GM12892 (cell line): ENCODE measurements around the gene PRUNE2.
"Not testable (repeated sequence)": the region's sequence is repeated elsewhere in the genome, so short reads cannot be mapped to it uniquely, and the experiment has no call there.

Source experiments
- DNase-seq: peaks from one replicate; pipeline ENCODE4 v3.0.0; 2011; ENCODE audit not compliant: insufficient read length
- FAIRE-seq: peaks from 2 replicates; lab custom pipeline; 2011; peaks lifted over from hg19 to GRCh38; lab: Jason Lieb, UNC
- POLR2A ChIP-seq: IDR thresholded peaks from 2 replicates; pipeline ENCODE4 v1.6.1; 2011; ENCODE audit warnings: low read depth, low read length, control low read depth
- POLR2AphosphoS5 ChIP-seq: IDR thresholded peaks from 2 replicates; pipeline ENCODE4 v1.6.1; 2011; ENCODE audit warnings: low read depth, low read length, control low read depth
- TAF1 ChIP-seq: IDR thresholded peaks from 2 replicates; pipeline ENCODE4 v1.6.1; 2011; ENCODE audit warnings: low read depth, mild to moderate bottlenecking, control low read depth, low read length, borderline replicate concordance

The PRUNE2 gene

GRCh38 chr9:76603931-76604570, 301.9 kb downstream of the PRUNE2 start:
- TF ChIP-seq POLR2AphosphoS5 = no peak
- no peak for TF ChIP-seq POLR2A
- no peak for TF ChIP-seq TAF1
- FAIRE-seq (peak; percentile 50), DNase-seq (no peak)

- TF ChIP-seq POLR2A = no peak
- no peak for TF ChIP-seq TAF1
- no peak for TF ChIP-seq POLR2AphosphoS5
- FAIRE-seq (no peak), DNase-seq (no peak)
Measured at GRCh38 chr9:76603448-76603895, 302.4 kb downstream of the PRUNE2 start.

- TF ChIP-seq TAF1 (no peak), POLR2AphosphoS5 (no peak), POLR2A (no peak)
- FAIRE-seq (no peak), DNase-seq (no peak)
Measured at GRCh38 chr9:76602199-76602598, 303.7 kb downstream of the PRUNE2 start.

GRCh38 chr9:76600007-76600615, 305.8 kb downstream of the PRUNE2 start:
- TF ChIP-seq POLR2A (no peak), TAF1 (no peak), POLR2AphosphoS5 (no peak)
- no peak for DNase-seq
- no peak for FAIRE-seq

- no peak for FAIRE-seq
- TF ChIP-seq POLR2AphosphoS5 (no peak), TAF1 (no peak), POLR2A (no peak)
- no peak for DNase-seq
Measured at GRCh38 chr9:76598981-76599380, 306.9 kb downstream of the PRUNE2 start.

- DNase-seq = no peak
- TF ChIP-seq POLR2AphosphoS5 (no peak), POLR2A (no peak), TAF1 (no peak)
- FAIRE-seq = no peak
Measured at GRCh38 chr9:76595645-76596044, 310.3 kb downstream of the PRUNE2 start.

GRCh38 chr9:76594764-76595424, 311.0 kb downstream of the PRUNE2 start:
- TF ChIP-seq TAF1 (no peak), POLR2AphosphoS5 (no peak), POLR2A (no peak)
- FAIRE-seq (no peak), DNase-seq (no peak)

- DNase-seq, FAIRE-seq: not testable (repeated sequence)
Measured at GRCh38 chr9:76593961-76594735, 311.8 kb downstream of the PRUNE2 start.

- FAIRE-seq = peak; percentile 58
- TF ChIP-seq TAF1 (no peak), POLR2AphosphoS5 (no peak), POLR2A (no peak)
Measured at GRCh38 chr9:76592974-76593347, 313.0 kb downstream of the PRUNE2 start.

GRCh38 chr9:76592091-76592973, 313.6 kb downstream of the PRUNE2 start:
- FAIRE-seq = no peak
- TF ChIP-seq TAF1 (no peak), POLR2A (no peak), POLR2AphosphoS5 (no peak)
- no peak for DNase-seq

More at GRCh38 chr9:76592974-76593347, 313.0 kb downstream of the PRUNE2 start:
- DNase-seq = no peak
